ENCODE data around the gene ANLN.

Gene ANLN

DNA sequence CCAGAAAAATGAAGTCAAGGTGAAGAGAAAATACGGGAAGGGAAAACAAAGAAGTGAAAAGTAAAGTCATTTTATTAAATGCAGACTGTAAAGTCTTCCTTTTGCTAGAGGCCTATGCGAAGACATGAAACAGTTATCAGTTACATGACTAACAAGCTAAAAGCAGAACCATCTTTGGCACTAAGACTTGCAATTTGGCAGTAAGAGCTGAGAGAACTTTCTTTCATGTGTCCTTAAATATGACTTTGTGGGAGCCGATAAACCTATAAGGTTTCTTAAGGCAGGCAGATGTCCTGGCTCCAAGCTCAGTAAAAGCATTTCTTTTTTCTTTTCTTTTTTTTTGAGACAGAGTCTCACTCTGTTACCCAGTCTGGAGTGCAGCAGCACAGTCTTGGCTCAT lies 10.4 kb downstream of the ANLN start:
- peaks cover 59% of the 10 kb centered on the region for H3K79me2 ChIP-seq (ENCODE audit: insufficient read depth, low read length)
- peaks cover 8% of the 10 kb centered on the region for H4K20me1 ChIP-seq (ENCODE audit: insufficient read depth, low read length, poor library complexity, severe bottlenecking)

DNA sequence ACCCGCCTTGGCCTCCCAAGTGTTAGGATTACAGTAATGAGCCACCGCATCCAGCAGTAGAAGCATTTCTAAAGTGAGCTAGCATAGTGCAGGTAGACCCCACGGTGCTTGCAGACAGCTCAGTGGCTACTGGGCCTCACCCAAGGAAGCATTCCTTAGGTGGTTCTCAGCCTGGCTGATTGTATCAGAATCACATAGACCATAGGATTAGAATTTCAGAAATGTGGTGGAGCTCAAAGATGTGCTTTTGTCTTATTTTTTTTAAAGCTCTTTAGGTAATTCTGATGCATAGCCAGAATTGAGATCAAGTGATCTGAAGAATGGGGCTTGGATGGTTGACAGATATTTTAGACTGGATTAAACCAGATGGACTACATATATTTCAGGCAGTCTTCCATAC lies 10.9 kb downstream of the ANLN start:
- H3K36me3 ChIP-seq (ENCODE audit: insufficient read depth, low read length), result peaks cover 88% of the 10 kb centered on the region
- H3K9ac ChIP-seq (ENCODE audit: low read depth, low read length, poor library complexity, severe bottlenecking), result no peak overlapping the region
- H2AFZ ChIP-seq (ENCODE audit: low read length), result no peak overlapping the region
- H3K4me3 ChIP-seq (ENCODE audit: low read length, poor library complexity, severe bottlenecking), result no peak overlapping the region
- H3K9me3 ChIP-seq (ENCODE audit: insufficient read depth, low read depth, low read length), result no peaks in the 10 kb centered on the region
- no peaks in the 10 kb centered on the region for H3K9me2 ChIP-seq (replicated peaks; ENCODE audit: low read depth, low read length)
- no peak for TF ChIP-seq EZH2phosphoT487 (IDR thresholded peaks at IDR 0.05; ENCODE audit: borderline replicate concordance)
- TF ChIP-seq, protein P1, sequence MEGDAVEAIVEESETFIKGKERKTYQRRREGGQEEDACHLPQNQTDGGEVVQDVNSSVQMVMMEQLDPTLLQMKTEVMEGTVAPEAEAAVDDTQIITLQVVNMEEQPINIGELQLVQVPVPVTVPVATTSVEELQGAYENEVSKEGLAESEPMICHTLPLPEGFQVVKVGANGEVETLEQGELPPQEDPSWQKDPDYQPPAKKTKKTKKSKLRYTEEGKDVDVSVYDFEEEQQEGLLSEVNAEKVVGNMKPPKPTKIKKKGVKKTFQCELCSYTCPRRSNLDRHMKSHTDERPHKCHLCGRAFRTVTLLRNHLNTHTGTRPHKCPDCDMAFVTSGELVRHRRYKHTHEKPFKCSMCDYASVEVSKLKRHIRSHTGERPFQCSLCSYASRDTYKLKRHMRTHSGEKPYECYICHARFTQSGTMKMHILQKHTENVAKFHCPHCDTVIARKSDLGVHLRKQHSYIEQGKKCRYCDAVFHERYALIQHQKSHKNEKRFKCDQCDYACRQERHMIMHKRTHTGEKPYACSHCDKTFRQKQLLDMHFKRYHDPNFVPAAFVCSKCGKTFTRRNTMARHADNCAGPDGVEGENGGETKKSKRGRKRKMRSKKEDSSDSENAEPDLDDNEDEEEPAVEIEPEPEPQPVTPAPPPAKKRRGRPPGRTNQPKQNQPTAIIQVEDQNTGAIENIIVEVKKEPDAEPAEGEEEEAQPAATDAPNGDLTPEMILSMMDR (conservative IDR thresholded peaks at IDR 0.05; ENCODE audit: low read length), result no peak
- peaks cover 54% of the 10 kb centered on the region for H3K79me2 ChIP-seq (ENCODE audit: insufficient read depth, low read length)
- peaks cover 8% of the 10 kb centered on the region for H4K20me1 ChIP-seq (ENCODE audit: insufficient read depth, low read length, poor library complexity, severe bottlenecking)
- H3K4me2 ChIP-seq (ENCODE audit: low read depth, low read length, poor library complexity, severe bottlenecking), result no peak overlapping the region
- H3K4me1 ChIP-seq (ENCODE audit: insufficient read depth, low read length, poor library complexity, severe bottlenecking), result peaks cover 5% of the 10 kb centered on the region
- H3K27me3 ChIP-seq (ENCODE audit: insufficient read depth, low read length, poor library complexity, severe bottlenecking), result no peaks in the 10 kb centered on the region
- H3F3A ChIP-seq (ENCODE audit: low read depth), result no peaks in the 10 kb centered on the region

More for the DNA sequence above, 10.4 kb downstream of the ANLN start:
- H3K4me3 ChIP-seq (ENCODE audit: low read length, poor library complexity, severe bottlenecking), result no peak overlapping the region
- no peaks in the 10 kb centered on the region for H3K27me3 ChIP-seq (ENCODE audit: insufficient read depth, low read length, poor library complexity, severe bottlenecking)
- H2AFZ ChIP-seq (ENCODE audit: low read length), result no peak overlapping the region
- H3K9ac ChIP-seq (ENCODE audit: low read depth, low read length, poor library complexity, severe bottlenecking), result no peak overlapping the region
- peaks cover 83% of the 10 kb centered on the region for H3K36me3 ChIP-seq (ENCODE audit: insufficient read depth, low read length)
- H3K4me2 ChIP-seq (ENCODE audit: low read depth, low read length, poor library complexity, severe bottlenecking), result no peak overlapping the region
- no peaks in the 10 kb centered on the region for H3K9me3 ChIP-seq (ENCODE audit: insufficient read depth, low read depth, low read length)
- H3F3A ChIP-seq (ENCODE audit: low read depth), result no peaks in the 10 kb centered on the region
- TF ChIP-seq, protein P1 (conservative IDR thresholded peaks at IDR 0.05; ENCODE audit: low read length), result no peak
- TF ChIP-seq EZH2phosphoT487 (IDR thresholded peaks at IDR 0.05; ENCODE audit: borderline replicate concordance), result no peak
- H3K9me2 ChIP-seq (replicated peaks; ENCODE audit: low read depth, low read length), result no peaks in the 10 kb centered on the region
- H3K4me1 ChIP-seq (ENCODE audit: insufficient read depth, low read length, poor library complexity, severe bottlenecking), result peaks cover 11% of the 10 kb centered on the region

- no peaks in the 10 kb centered on the region for H3F3A ChIP-seq (ENCODE audit: low read depth)
- H3K9ac ChIP-seq (ENCODE audit: low read depth, low read length, poor library complexity, severe bottlenecking), result no peak overlapping the region
- TF ChIP-seq, protein P1 (conservative IDR thresholded peaks at IDR 0.05; ENCODE audit: low read length), result no peak
- TF ChIP-seq EZH2phosphoT487 (IDR thresholded peaks at IDR 0.05; ENCODE audit: borderline replicate concordance), result no peak
- H3K4me1 ChIP-seq (ENCODE audit: insufficient read depth, low read length, poor library complexity, severe bottlenecking), result no peaks in the 10 kb centered on the region
- H3K4me3 ChIP-seq (ENCODE audit: low read length, poor library complexity, severe bottlenecking), result no peak overlapping the region
- H2AFZ ChIP-seq (ENCODE audit: low read length), result no peak overlapping the region
- no peaks in the 10 kb centered on the region for H3K27me3 ChIP-seq (ENCODE audit: insufficient read depth, low read length, poor library complexity, severe bottlenecking)
- peaks cover 40% of the 10 kb centered on the region for H3K79me2 ChIP-seq (ENCODE audit: insufficient read depth, low read length)
- H3K4me2 ChIP-seq (ENCODE audit: low read depth, low read length, poor library complexity, severe bottlenecking), result no peak overlapping the region
- peaks cover 90% of the 10 kb centered on the region for H3K36me3 ChIP-seq (ENCODE audit: insufficient read depth, low read length)
- H4K20me1 ChIP-seq (ENCODE audit: insufficient read depth, low read length, poor library complexity, severe bottlenecking), result peaks cover 8% of the 10 kb centered on the region
- H3K9me2 ChIP-seq (replicated peaks; ENCODE audit: low read depth, low read length), result no peaks in the 10 kb centered on the region
- no peaks in the 10 kb centered on the region for H3K9me3 ChIP-seq (ENCODE audit: insufficient read depth, low read depth, low read length)
These were observed 13.8 kb downstream of the ANLN start for GRCh38 chr7:36403452-36403851.

Measured in Loucy (cell line).